Pancreas (tissue), 10 donors: ENCODE results near the gene TSPYL6. TPM values are rescaled to one million over a fixed set of nuclear protein-coding genes. Genes with fewer than 3 reads are reported as not detected.

ENCODE experiments used
- ATAC-seq, 4 donors: fragments of 200-7000 bp; cut with Tn5 transposase; one replicate each; pipeline versions ENCODE4 v1.8.0 to v1.9.1; 2020; ENCODE audit warnings: mild to moderate bottlenecking in 4 of 4, moderate library complexity in 4 of 4
- DNase-seq, 6 donors: peaks; one replicate each; pipeline ENCODE4 v3.0.0-alpha.2; 2020
- FAIRE-seq: peaks from 2 replicates; lab custom pipeline; 2012; peaks lifted over from hg19 to GRCh38; lab: Jason Lieb, UNC
- H3K27ac ChIP-seq, 4 donors: fragments of 200-600 bp; sonication (generic); 1 replicate in 3 of 4; 2 replicates in 1 of 4; pipeline versions ENCODE4 v1.5.0 to v1.8.0; 2020
- H3K27me3 ChIP-seq, 4 donors: fragments of 200-600 bp; one replicate each; pipeline ENCODE4 v1.8.0; 2021
- H3K36me3 ChIP-seq, 3 donors: fragments of 200-600 bp; sonication (generic) in 1 of 3; one replicate each; pipeline versions ENCODE4 v1.5.0 to v1.8.0; 2020 to 2021
- H3K4me1 ChIP-seq, 3 donors: fragments of 200-600 bp; one replicate each; pipeline ENCODE4 v1.8.0; 2021
- H3K4me3 ChIP-seq, 4 donors: fragments of 200-600 bp; sonication (generic) in 2 of 4; one replicate each; pipeline versions ENCODE4 v1.5.0 to v1.8.0; 2020 to 2021
- H3K9me3 ChIP-seq, 4 donors: fragments of 200-600 bp; one replicate each; pipeline ENCODE4 v1.8.0; 2021
- WGBS, 2 donors: extraction: QIAGEN DNeasy Blood & Tissue Kit; methylation state at CpG; one replicate each; pipeline ENCODE4 v1.1.7; 2013; 5-methylcytosine and 5-hydroxymethylcytosine counted together
- intact Hi-C, 3 donors: fragments of 100-400 bp; cut with DNase I; formaldehyde crosslinking; loops; one replicate each; pipeline versions ENCODE4 v1.11.1 to v1.14.2; 2022
- polyA plus RNA-seq, 2 donors: library from polyadenylated mRNA; stranded (reverse); fragments of 200-250 nt; gene quantifications; one replicate each; pipeline ENCODE4 v1.2.3, GENCODE V29; 2013
- total RNA-seq, 6 donors: library from RNA; stranded (reverse); fragmentation: NEBNext Ultra II Directional in 4 of 6; extraction: Animal tissue kit (Norgen Biotek cat#: 25700) in 4 of 6; gene quantifications; one replicate each; pipeline versions ENCODE4 v1.2.1 to v1.2.4, GENCODE V29; 2021 to 2023
- TF ChIP-seq, protein P1 (sequence below), 4 donors: fragments of 200-600 bp; sonication (generic) in 3 of 4; IDR thresholded peaks; one replicate each; pipeline versions ENCODE4 v1.5.0 to v1.8.0; 2021; ENCODE audit warnings: antibody characterized with exemption in 4 of 4
- donor health status: healthy with polysubstance abuse.
- donor health status: DM: no; HTN: no; CAD: no; lungs with moderate emphysema.
- donor health status: DM: no; HTN: no; CAD: no.
- donor health status: control.
- donor health status: control.
- donor health status: Bipolar disorder and iron deficiency.
- donor health status: DM: yes; HTN: yes; CAD: no.
- donor health status: DM: no; HTN: no; CAD: no.
- donor health status: DM: no; HTN: no; CAD: no.
- donor health status: DM: yes; HTN: yes; CAD: no.

Gene TSPYL6
- total and polyA plus RNA-seq, 8 donors = 0.06 to 0.09 TPM; not detected in 6

DNA sequence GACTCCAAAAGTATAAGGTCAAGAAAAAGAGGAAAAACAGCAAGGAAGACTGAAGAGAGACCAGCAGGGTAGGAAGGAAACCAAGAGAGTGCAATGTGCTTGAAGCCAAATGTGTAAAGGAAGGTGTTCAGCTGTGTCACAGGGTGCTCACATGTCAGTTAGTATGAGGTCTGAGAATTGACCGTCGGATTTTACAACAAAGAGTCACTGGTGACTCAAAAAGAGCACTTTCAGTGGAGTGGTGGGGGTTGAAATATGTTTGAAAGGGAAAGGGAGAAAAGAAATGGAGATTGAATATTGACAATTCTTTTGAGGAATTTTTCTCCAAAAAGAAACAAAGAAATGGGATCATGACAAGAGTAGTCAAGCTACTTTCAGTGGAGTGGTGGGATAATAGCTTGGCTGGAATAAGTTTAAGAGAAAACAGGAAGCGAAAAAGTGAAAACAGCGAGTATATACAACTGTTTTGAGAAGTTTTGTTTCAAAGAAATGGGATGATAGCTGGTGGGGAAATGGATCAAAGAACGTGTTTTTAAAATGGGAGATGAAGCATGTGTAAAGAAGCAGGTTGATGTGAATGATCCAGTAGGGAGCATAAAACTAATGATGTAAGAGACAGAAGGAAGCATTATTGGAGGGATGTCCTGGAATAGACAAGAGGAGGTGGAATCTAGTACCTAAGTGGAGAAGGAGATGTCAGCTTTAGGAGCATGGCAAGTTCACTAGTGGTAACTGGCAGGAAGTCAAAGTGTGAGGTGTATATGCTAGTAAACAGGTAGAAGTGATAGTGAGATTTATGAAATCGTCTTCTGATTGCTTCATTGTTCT lies 3.6 kb upstream of the TSPYL6 start:
- DNase-seq = no peak
- WGBS, 2 donors = 88 to 92% methylated on average over 6 of the region's 6 CpGs
- Histone ChIP-seq H3K27ac (no peak overlapping the region), H3K36me3 (no peaks in the 10 kb centered on the region), H3K9me3 (no peaks in the 10 kb centered on the region), H3K27me3 (no peaks in the 10 kb centered on the region), H3K4me3 (no peak overlapping the region), H3K4me1 (peaks cover 0 to 10% (median 6%) of the 10 kb centered on the region in 3 donors)
- TF ChIP-seq, protein P1, sequence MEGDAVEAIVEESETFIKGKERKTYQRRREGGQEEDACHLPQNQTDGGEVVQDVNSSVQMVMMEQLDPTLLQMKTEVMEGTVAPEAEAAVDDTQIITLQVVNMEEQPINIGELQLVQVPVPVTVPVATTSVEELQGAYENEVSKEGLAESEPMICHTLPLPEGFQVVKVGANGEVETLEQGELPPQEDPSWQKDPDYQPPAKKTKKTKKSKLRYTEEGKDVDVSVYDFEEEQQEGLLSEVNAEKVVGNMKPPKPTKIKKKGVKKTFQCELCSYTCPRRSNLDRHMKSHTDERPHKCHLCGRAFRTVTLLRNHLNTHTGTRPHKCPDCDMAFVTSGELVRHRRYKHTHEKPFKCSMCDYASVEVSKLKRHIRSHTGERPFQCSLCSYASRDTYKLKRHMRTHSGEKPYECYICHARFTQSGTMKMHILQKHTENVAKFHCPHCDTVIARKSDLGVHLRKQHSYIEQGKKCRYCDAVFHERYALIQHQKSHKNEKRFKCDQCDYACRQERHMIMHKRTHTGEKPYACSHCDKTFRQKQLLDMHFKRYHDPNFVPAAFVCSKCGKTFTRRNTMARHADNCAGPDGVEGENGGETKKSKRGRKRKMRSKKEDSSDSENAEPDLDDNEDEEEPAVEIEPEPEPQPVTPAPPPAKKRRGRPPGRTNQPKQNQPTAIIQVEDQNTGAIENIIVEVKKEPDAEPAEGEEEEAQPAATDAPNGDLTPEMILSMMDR (IDR thresholded peaks at IDR 0.05) = no peak
- no peak for FAIRE-seq
- no peak for ATAC-seq
- intact Hi-C loops = no loop called here

GRCh38 chr2:54258166-54258565 lies 2.1 kb upstream of the TSPYL6 start:
- no peak for ATAC-seq
- Histone ChIP-seq H3K9me3 (no peaks in the 10 kb centered on the region), H3K36me3 (no peaks in the 10 kb centered on the region), H3K27ac (no peak overlapping the region), H3K27me3 (no peaks in the 10 kb centered on the region), H3K4me1 (peaks cover 0 to 10% (median 6%) of the 10 kb centered on the region in 3 donors), H3K4me3 (no peak overlapping the region)
- intact Hi-C loops = no loop called here
- 90 to 92% methylated on average over 2 of the region's 2 CpGs for WGBS, 2 donors
- FAIRE-seq = no peak
- TF ChIP-seq, protein P1 (IDR thresholded peaks at IDR 0.05) = no peak
- DNase-seq = no peak

- FAIRE-seq = no peak
- DNase-seq = no peak
- TF ChIP-seq, protein P1 (IDR thresholded peaks at IDR 0.05) = no peak
- WGBS, 2 donors = 93 to 96% methylated on average over 37 of the region's 37 CpGs
- intact Hi-C loops = no loop called here
- Histone ChIP-seq H3K36me3 (no peaks in the 10 kb centered on the region), H3K4me3 (no peak overlapping the region), H3K27ac (no peak overlapping the region), H3K4me1 (no peaks in the 10 kb centered on the region), H3K27me3 (no peaks in the 10 kb centered on the region), H3K9me3 (no peaks in the 10 kb centered on the region)
- no peak for ATAC-seq
Measured at GRCh38 chr2:54255230-54256090, 569 bp downstream of the TSPYL6 start.

GRCh38 chr2:54254180-54254579 lies 1.8 kb downstream of the TSPYL6 start:
- no peak overlapping the region for H3K4me3 ChIP-seq
- FAIRE-seq = no peak
- intact Hi-C loops = no loop called here
- ATAC-seq = no peak
- H3K27me3 ChIP-seq = no peaks in the 10 kb centered on the region
- TF ChIP-seq, protein P1 (IDR thresholded peaks at IDR 0.05) = no peak
- no peak overlapping the region for H3K27ac ChIP-seq
- H3K36me3 ChIP-seq = no peaks in the 10 kb centered on the region
- DNase-seq = no peak
- no peaks in the 10 kb centered on the region for H3K9me3 ChIP-seq
- H3K4me1 ChIP-seq = no peaks in the 10 kb centered on the region
